Thoracic aorta (tissue), 2 donors: Measurements from ENCODE around the gene FAM3D. TPM values are rescaled to one million over a fixed set of nuclear protein-coding genes. Genes with fewer than 3 reads are reported as not detected.
"Not testable (repeated sequence)": the region's sequence is repeated elsewhere in the genome, so short reads cannot be mapped to it uniquely, and the experiment has no call there.

Source experiments
- ATAC-seq: fragments of 150-250 bp; one replicate; pipeline ENCODE4 v1.8.0; 2017; ENCODE audit warnings: low read depth; ENCODE audit not compliant: insufficient number of reproducible peaks, low FRiP score
- DNase-seq: peaks from one replicate; pipeline ENCODE4 v3.0.0-alpha.2; 2020; ENCODE audit warnings: low spot score
- H3K27ac ChIP-seq, 2 donors: fragments of 200-600 bp; sonication (generic); 1 replicate in 1 of 2; 2 replicates in 1 of 2; pipeline ENCODE4 v1.5.1; 2016; ENCODE audit warnings: mild to moderate bottlenecking in 2 of 2, moderate library complexity in 2 of 2
- H3K27me3 ChIP-seq: fragments of 200-600 bp; sonication (generic); replicated peaks from 2 replicates; pipeline ENCODE4 v1.6.0; 2016; ENCODE audit warnings: mild to moderate bottlenecking; ENCODE audit not compliant: insufficient read depth
- H3K36me3 ChIP-seq: fragments of 200-600 bp; sonication (generic); one replicate; pipeline ENCODE4 v1.5.1; 2016
- H3K4me1 ChIP-seq, 2 donors: fragments of 200-600 bp; sonication (generic); 1 replicate in 1 of 2; 2 replicates in 1 of 2; pipeline versions ENCODE4 v1.5.1 to v1.6.0; 2016; ENCODE audit warnings: low read depth in 2 of 2, mild to moderate bottlenecking in 1 of 2; ENCODE audit not compliant: control insufficient read depth in 1 of 2
- H3K4me3 ChIP-seq: fragments of 200-600 bp; sonication (generic); 2 replicates; pipeline ENCODE4 v1.5.1; 2016; ENCODE audit warnings: mild to moderate bottlenecking
- H3K9me3 ChIP-seq: fragments of 200-600 bp; sonication (generic); 2 replicates; pipeline ENCODE4 v1.5.1; 2016
- CTCF ChIP-seq: fragments of 200-600 bp; sonication (generic); IDR thresholded peaks from one replicate; pipeline ENCODE4 v1.5.1; 2019; ENCODE audit warnings: antibody characterized with exemption
- total RNA-seq, 2 donors: library from RNA; depleted of rRNA; stranded (reverse); fragments of >200 nt; gene quantifications; one replicate each; pipeline versions ENCODE4 v1.1.0 to v1.2.3, GENCODE V29; 2016

FAM3D gene
- not detected for total RNA-seq

GRCh38 chr3:58666683-58667082 lies at the start of gene FAM3D:
FAM3D (minus strand) TSS chr3:58666774; CDS start chr3:58655563, 11,211 bp downstream.
- Histone ChIP-seq H3K27ac (no peak within 1 kb of the TSS), H3K4me3 (no peak within 1 kb of the TSS), H3K36me3 (no peaks in the 10 kb centered on the region), H3K27me3 (no peaks in the 10 kb centered on the region), H3K4me1 (no peaks in the 10 kb centered on the region), H3K9me3 (no peaks in the 10 kb centered on the region)
- TF ChIP-seq CTCF, result no peak
- DNase-seq (no peak), ATAC-seq (no peak)

GRCh38 chr3:58713715-58714401 lies 47.3 kb upstream of the FAM3D start:
- TF ChIP-seq CTCF, result no peak
- Histone ChIP-seq H3K27ac (no peak overlapping the region), H3K4me1 (no peaks in the 10 kb centered on the region), H3K36me3 (no peaks in the 10 kb centered on the region), H3K9me3 (no peaks in the 10 kb centered on the region), H3K27me3 (no peaks in the 10 kb centered on the region), H3K4me3 (no peak overlapping the region)
- no peak for DNase-seq
- no peak for ATAC-seq

GRCh38 chr3:58711871-58712270 lies 45.3 kb upstream of the FAM3D start:
- H3K4me3 ChIP-seq, result no peak overlapping the region
- no peak for TF ChIP-seq CTCF
- no peaks in the 10 kb centered on the region for H3K36me3 ChIP-seq
- DNase-seq (no peak), ATAC-seq (no peak)
- no peak overlapping the region for H3K27ac ChIP-seq
- H3K4me1 ChIP-seq, result no peaks in the 10 kb centered on the region
- no peaks in the 10 kb centered on the region for H3K27me3 ChIP-seq
- H3K9me3 ChIP-seq, result no peaks in the 10 kb centered on the region

- not testable (repeated sequence) for H3K36me3 ChIP-seq, ATAC-seq, H3K27me3 ChIP-seq, DNase-seq, H3K9me3 ChIP-seq, H3K27ac ChIP-seq, H3K4me3 ChIP-seq, H3K4me1 ChIP-seq
Observed at GRCh38 chr3:58708983-58709382, 42.4 kb upstream of the FAM3D start.

GRCh38 chr3:58708116-58708791 lies 41.7 kb upstream of the FAM3D start:
- no peaks in the 10 kb centered on the region for H3K27me3 ChIP-seq
- no peaks in the 10 kb centered on the region for H3K9me3 ChIP-seq
- no peaks in the 10 kb centered on the region for H3K4me1 ChIP-seq
- ATAC-seq, result no peak
- no peak for TF ChIP-seq CTCF
- DNase-seq, result no peak
- H3K27ac ChIP-seq, result no peak overlapping the region
- H3K36me3 ChIP-seq, result no peaks in the 10 kb centered on the region
- H3K4me3 ChIP-seq, result no peak overlapping the region
